Measurements from ENCODE around the gene CORO7.

The CORO7 gene

GRCh38 chr16:4381935-4382794 is 34.2 kb downstream of the CORO7 start:
- no peak for DNase-seq

- no peak for DNase-seq
Observed at GRCh38 chr16:4381072-4381934, 35.1 kb downstream of the CORO7 start.

- DNase-seq = no peak
Observed at GRCh38 chr16:4380119-4381063, 36.0 kb downstream of the CORO7 start.

GRCh38 chr16:4378999-4379690 is 37.3 kb downstream of the CORO7 start:
- DNase-seq = no peak

GRCh38 chr16:4378161-4378666 is 38.2 kb downstream of the CORO7 start:
- no peak for DNase-seq

- no peak for DNase-seq
Observed at GRCh38 chr16:4377573-4378154, 38.7 kb downstream of the CORO7 start.

GRCh38 chr16:4376893-4377572 is 39.4 kb downstream of the CORO7 start:
- no peak for DNase-seq

- DNase-seq = peak in 1 of 2 experiments; percentile 42
Observed at GRCh38 chr16:4376126-4376892, 40.1 kb downstream of the CORO7 start.

- DNase-seq = no peak
Observed at GRCh38 chr16:4375717-4376116, 40.7 kb downstream of the CORO7 start.

- DNase-seq = no peak
Observed at GRCh38 chr16:4373909-4374742, 42.3 kb downstream of the CORO7 start.

- peak in 1 of 2 experiments; percentile 24 for DNase-seq
Observed at GRCh38 chr16:4373356-4373908, 43.0 kb downstream of the CORO7 start.

GRCh38 chr16:4372578-4373355 is 43.6 kb downstream of the CORO7 start:
- DNase-seq = peak in 1 of 2 experiments; percentile 46

GRCh38 chr16:4372001-4372577 is 44.3 kb downstream of the CORO7 start:
- no peak for DNase-seq

- no peak for DNase-seq
Observed at GRCh38 chr16:4371357-4372000, 44.9 kb downstream of the CORO7 start, which contains the start of gene VASN. Gene VASN, plus strand, starts transcription at chr16:4371848. Its CDS starts 9,030 bp downstream, at chr16:4380878.

GRCh38 chr16:4370570-4371356 is 45.6 kb downstream of the CORO7 start:
- DNase-seq = no peak

GRCh38 chr16:4370151-4370550 is 46.2 kb downstream of the CORO7 start:
- no peak for DNase-seq
